HepG2 (cell line): ENCODE measurements around the gene HEXIM1.

ENCODE experiments used
- CBX1 ChIP-seq: IDR thresholded peaks from one replicate; pipeline ENCODE4 v1.6.1; 2016; ENCODE audit warnings: antibody characterized with exemption, low read depth
- CREM ChIP-seq, 2 experiments: sonication (generic) in 1 of 2; formaldehyde crosslinking in 1 of 2; IDR thresholded peaks; 2 replicates each; pipeline versions ENCODE4 v1.4.0 to v1.6.1; 2016 to 2020; ENCODE audit warnings: antibody characterized with exemption in 1 of 2, mild to moderate bottlenecking in 1 of 2, missing genetic modification reagents in 1 of 2
- CTCF ChIP-seq: sonication (generic); formaldehyde crosslinking; IDR thresholded peaks from 2 replicates; pipeline ENCODE4 v1.5.0; 2020; ENCODE audit warnings: mild to moderate bottlenecking, missing genetic modification reagents, moderate library complexity
- NFRKB ChIP-seq: fragments of 450-650 bp; IDR thresholded peaks from 2 replicates; pipeline ENCODE4 v1.6.1; 2017
- NR3C1 ChIP-seq: sonication (generic); formaldehyde crosslinking; IDR thresholded peaks from 2 replicates; pipeline ENCODE4 v1.4.0; 2020; ENCODE audit warnings: missing genetic modification reagents
- SMC3 ChIP-seq: IDR thresholded peaks from 2 replicates; pipeline ENCODE4 v1.6.1; 2011; ENCODE audit warnings: low read length, improper control_type of control experiment
- TBP ChIP-seq: sonication (generic); formaldehyde crosslinking; IDR thresholded peaks from 2 replicates; pipeline ENCODE4 v1.5.0; 2020; ENCODE audit warnings: missing genetic modification reagents
- ZNF280D ChIP-seq: sonication (generic); formaldehyde crosslinking; IDR thresholded peaks from 2 replicates; pipeline ENCODE4 v1.5.1; 2020; ENCODE audit warnings: mild to moderate bottlenecking, missing genetic modification reagents

- TF ChIP-seq CTCF (CRISPR knock-in tag) (no peak), CBX1 (no peak), NR3C1 (CRISPR knock-in tag) (no peak), CREM (IDR thresholded peaks at IDR 0.05) (no peak), CREM (CRISPR knock-in tag; IDR thresholded peaks at IDR 0.05) (no peak), SMC3 (no peak), NFRKB (no peak), TBP (no peak), ZNF280D (CRISPR knock-in tag) (no peak)
Measured at GRCh38 chr17:45120558-45120957, 27.7 kb upstream of the HEXIM1 start.
